A549 treated with dexamethasone at 1 μM for 4 hours (cell line): ENCODE measurements around the gene SLC22A5. TPM values are rescaled to one million over a fixed set of nuclear protein-coding genes. Genes with fewer than 3 reads are reported as not detected.

ENCODE experiments used
- total RNA-seq: library from RNA; stranded (reverse); fragments of 200-300 nt; extraction: Qiagen RNA extraction; gene quantifications from 5 replicates; pipeline ENCODE4 v1.2.3, GENCODE V29; 2022

The SLC22A5 gene
- total RNA-seq = 50.3 to 69.0 TPM (median 66.0 TPM) in 5 replicates

DNA sequence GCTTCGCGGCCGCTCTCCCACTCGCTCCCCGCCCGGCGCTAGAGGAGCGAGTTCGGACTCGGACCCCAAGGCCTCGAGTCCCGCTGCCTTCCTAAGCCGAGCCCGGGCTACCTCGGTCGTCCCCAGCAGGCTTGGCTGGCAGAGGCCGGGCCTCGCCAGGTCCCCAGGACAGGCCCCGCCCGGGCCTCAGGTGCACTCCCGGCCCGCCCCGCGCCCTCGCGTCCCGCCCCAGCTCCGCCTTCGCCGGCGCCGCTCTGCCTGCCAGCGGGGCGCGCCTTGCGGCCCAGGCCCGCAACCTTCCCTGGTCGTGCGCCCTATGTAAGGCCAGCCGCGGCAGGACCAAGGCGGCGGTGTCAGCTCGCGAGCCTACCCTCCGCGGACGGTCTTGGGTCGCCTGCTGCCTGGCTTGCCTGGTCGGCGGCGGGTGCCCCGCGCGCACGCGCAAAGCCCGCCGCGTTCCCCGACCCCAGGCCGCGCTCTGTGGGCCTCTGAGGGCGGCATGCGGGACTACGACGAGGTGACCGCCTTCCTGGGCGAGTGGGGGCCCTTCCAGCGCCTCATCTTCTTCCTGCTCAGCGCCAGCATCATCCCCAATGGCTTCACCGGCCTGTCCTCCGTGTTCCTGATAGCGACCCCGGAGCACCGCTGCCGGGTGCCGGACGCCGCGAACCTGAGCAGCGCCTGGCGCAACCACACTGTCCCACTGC, at the start of gene SLC22A5:
Gene SLC22A5, plus strand, starts transcription at position 237 of the 707 bp plus-strand sequence. Its CDS starts 263 bp downstream, at position 500.

Other genes with a start within 250 kb of the SLC22A5 start
- 43.6 to 56.5 TPM (median 49.4 TPM) in 5 replicates for gene P4HA2, start 141.9 kb upstream of the SLC22A5 start, total RNA-seq
- 0.59 to 1.5 TPM (median 1.0 TPM) in 5 replicates for gene PDLIM4, start 112.0 kb upstream of the SLC22A5 start, total RNA-seq
- 4.8 to 6.3 TPM (median 5.4 TPM) in 5 replicates for gene SLC22A4, start 75.3 kb upstream of the SLC22A5 start, total RNA-seq
- gene IRF1, start 121.1 kb downstream of the SLC22A5 start, total RNA-seq = 22.5 to 31.8 TPM (median 29.8 TPM) in 5 replicates
- gene IL5, start 173.8 kb downstream of the SLC22A5 start, total RNA-seq = 0.47 TPM in 1 of 5 replicates, not detected in the others
- gene RAD50, start 187.3 kb downstream of the SLC22A5 start, total RNA-seq = 30.6 to 37.3 TPM (median 34.2 TPM) in 5 replicates